H1 (cell line): ENCODE results near the gene CPSF4. TPM values are rescaled to one million over a fixed set of nuclear protein-coding genes. Genes with fewer than 3 reads are reported as not detected.
A peak's percentile ranks its signal among the peaks of the same experiment; 100 is the strongest.

Source experiments
- SIN3A ChIP-seq, 2 experiments: IDR thresholded peaks in 1 of 2; conservative IDR thresholded peaks in 1 of 2; 2 replicates each; pipeline ENCODE4 v1.6.1; 2011 to 2012; ENCODE audit warnings: low read length in 2 of 2, improper control_type of control experiment in 1 of 2, low read depth in 1 of 2, mild to moderate bottlenecking in 1 of 2
- polyA plus RNA-seq, 7 experiments: library from polyadenylated mRNA; depleted of rRNA in 3 of 7; stranded (reverse) in 5 of 7; unstranded in 2 of 7; fragments of >200 nt in 5 of 7; fragments of 200-250 nt in 2 of 7; gene quantifications; 1 replicate in 5 of 7; 2 replicates in 1 of 7; 4 replicates in 1 of 7; pipeline versions ENCODE4 v1.2.1 to v1.2.3, GENCODE V29; 2011 to 2013; ENCODE audit warnings: missing spikeins in 2 of 7, mixed read lengths in 2 of 7
- total RNA-seq: library from RNA; stranded (reverse); fragmentation: NEBNext Ultra II Directional; extraction: Animal tissue kit (Norgen Biotek cat#: 25700); gene quantifications from 2 replicates; pipeline ENCODE4 v1.2.1, GENCODE V29; 2021
- TF ChIP-seq, protein P1 (sequence below): fragments of 300-600 bp; sonication (generic); IDR thresholded peaks from 2 replicates; pipeline ENCODE4 v1.7.1; 2012; ENCODE audit warnings: low read length, moderate library complexity, mild to moderate bottlenecking, inconsistent platforms; ENCODE audit not compliant: insufficient replicate concordance

CPSF4 gene
- total and polyA plus RNA-seq, 2 of the 8 experiments (the other 6 are each of a cell fraction or from before 2014, with no cell fraction given) = 77.5 to 103 TPM

GRCh38 chr7:99473315-99473596, 34.5 kb downstream of the CPSF4 start (continued):
- TF ChIP-seq, protein P1, sequence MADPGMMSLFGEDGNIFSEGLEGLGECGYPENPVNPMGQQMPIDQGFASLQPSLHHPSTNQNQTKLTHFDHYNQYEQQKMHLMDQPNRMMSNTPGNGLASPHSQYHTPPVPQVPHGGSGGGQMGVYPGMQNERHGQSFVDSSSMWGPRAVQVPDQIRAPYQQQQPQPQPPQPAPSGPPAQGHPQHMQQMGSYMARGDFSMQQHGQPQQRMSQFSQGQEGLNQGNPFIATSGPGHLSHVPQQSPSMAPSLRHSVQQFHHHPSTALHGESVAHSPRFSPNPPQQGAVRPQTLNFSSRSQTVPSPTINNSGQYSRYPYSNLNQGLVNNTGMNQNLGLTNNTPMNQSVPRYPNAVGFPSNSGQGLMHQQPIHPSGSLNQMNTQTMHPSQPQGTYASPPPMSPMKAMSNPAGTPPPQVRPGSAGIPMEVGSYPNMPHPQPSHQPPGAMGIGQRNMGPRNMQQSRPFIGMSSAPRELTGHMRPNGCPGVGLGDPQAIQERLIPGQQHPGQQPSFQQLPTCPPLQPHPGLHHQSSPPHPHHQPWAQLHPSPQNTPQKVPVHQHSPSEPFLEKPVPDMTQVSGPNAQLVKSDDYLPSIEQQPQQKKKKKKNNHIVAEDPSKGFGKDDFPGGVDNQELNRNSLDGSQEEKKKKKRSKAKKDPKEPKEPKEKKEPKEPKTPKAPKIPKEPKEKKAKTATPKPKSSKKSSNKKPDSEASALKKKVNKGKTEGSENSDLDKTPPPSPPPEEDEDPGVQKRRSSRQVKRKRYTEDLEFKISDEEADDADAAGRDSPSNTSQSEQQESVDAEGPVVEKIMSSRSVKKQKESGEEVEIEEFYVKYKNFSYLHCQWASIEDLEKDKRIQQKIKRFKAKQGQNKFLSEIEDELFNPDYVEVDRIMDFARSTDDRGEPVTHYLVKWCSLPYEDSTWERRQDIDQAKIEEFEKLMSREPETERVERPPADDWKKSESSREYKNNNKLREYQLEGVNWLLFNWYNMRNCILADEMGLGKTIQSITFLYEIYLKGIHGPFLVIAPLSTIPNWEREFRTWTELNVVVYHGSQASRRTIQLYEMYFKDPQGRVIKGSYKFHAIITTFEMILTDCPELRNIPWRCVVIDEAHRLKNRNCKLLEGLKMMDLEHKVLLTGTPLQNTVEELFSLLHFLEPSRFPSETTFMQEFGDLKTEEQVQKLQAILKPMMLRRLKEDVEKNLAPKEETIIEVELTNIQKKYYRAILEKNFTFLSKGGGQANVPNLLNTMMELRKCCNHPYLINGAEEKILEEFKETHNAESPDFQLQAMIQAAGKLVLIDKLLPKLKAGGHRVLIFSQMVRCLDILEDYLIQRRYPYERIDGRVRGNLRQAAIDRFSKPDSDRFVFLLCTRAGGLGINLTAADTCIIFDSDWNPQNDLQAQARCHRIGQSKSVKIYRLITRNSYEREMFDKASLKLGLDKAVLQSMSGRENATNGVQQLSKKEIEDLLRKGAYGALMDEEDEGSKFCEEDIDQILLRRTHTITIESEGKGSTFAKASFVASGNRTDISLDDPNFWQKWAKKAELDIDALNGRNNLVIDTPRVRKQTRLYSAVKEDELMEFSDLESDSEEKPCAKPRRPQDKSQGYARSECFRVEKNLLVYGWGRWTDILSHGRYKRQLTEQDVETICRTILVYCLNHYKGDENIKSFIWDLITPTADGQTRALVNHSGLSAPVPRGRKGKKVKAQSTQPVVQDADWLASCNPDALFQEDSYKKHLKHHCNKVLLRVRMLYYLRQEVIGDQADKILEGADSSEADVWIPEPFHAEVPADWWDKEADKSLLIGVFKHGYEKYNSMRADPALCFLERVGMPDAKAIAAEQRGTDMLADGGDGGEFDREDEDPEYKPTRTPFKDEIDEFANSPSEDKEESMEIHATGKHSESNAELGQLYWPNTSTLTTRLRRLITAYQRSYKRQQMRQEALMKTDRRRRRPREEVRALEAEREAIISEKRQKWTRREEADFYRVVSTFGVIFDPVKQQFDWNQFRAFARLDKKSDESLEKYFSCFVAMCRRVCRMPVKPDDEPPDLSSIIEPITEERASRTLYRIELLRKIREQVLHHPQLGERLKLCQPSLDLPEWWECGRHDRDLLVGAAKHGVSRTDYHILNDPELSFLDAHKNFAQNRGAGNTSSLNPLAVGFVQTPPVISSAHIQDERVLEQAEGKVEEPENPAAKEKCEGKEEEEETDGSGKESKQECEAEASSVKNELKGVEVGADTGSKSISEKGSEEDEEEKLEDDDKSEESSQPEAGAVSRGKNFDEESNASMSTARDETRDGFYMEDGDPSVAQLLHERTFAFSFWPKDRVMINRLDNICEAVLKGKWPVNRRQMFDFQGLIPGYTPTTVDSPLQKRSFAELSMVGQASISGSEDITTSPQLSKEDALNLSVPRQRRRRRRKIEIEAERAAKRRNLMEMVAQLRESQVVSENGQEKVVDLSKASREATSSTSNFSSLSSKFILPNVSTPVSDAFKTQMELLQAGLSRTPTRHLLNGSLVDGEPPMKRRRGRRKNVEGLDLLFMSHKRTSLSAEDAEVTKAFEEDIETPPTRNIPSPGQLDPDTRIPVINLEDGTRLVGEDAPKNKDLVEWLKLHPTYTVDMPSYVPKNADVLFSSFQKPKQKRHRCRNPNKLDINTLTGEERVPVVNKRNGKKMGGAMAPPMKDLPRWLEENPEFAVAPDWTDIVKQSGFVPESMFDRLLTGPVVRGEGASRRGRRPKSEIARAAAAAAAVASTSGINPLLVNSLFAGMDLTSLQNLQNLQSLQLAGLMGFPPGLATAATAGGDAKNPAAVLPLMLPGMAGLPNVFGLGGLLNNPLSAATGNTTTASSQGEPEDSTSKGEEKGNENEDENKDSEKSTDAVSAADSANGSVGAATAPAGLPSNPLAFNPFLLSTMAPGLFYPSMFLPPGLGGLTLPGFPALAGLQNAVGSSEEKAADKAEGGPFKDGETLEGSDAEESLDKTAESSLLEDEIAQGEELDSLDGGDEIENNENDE = no peak
- TF ChIP-seq SIN3A (conservative IDR thresholded peaks at IDR 0.05 in 1 of 2, IDR thresholded peaks at IDR 0.05 in 1 of 2; ENCODE audit: low read depth in 1 of 2, low read length in 2 of 2) = peak in 1 of 2 experiments; percentile 4; a peak in 1 of 4 replicates
